Measurements from ENCODE around the gene TTLL5.

TTLL5 gene

GRCh38 chr14:75702616-75703261 is 41.7 kb downstream of the TTLL5 start:
- DNase-seq = no peak

GRCh38 chr14:75703467-75703866 is 42.4 kb downstream of the TTLL5 start:
- DNase-seq = no peak

GRCh38 chr14:75705014-75705413 is 44.0 kb downstream of the TTLL5 start:
- DNase-seq = no peak

DNA sequence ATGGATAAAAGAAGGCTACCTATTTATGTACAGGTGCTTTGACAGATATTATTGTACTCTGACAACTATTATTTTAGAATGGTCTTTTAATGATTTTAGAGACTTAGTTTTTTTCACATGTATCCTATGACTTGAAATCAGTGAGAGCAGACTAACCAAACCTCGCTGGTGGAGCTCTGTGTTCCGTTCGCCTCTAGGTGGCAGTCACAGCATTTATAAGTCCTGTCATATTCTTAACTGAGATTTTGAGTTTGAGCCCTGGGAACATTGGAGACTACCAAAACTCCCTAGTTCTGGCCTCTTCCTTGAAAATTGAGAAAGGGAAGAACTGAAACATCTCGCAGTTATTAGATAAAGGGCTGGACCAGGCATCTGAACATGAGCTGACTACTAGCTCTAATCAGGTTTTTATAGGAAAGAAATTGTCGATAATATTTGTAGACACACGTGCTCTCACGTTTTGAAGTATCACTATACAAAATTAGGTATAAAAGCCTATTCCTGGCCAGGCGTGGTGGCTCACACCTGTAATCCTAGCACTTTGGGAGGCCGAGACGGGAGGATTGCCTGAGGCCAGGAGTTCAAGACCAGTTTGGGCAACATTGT is 48.3 kb downstream of the TTLL5 start:
- DNase-seq = peak; percentile 41

DNA sequence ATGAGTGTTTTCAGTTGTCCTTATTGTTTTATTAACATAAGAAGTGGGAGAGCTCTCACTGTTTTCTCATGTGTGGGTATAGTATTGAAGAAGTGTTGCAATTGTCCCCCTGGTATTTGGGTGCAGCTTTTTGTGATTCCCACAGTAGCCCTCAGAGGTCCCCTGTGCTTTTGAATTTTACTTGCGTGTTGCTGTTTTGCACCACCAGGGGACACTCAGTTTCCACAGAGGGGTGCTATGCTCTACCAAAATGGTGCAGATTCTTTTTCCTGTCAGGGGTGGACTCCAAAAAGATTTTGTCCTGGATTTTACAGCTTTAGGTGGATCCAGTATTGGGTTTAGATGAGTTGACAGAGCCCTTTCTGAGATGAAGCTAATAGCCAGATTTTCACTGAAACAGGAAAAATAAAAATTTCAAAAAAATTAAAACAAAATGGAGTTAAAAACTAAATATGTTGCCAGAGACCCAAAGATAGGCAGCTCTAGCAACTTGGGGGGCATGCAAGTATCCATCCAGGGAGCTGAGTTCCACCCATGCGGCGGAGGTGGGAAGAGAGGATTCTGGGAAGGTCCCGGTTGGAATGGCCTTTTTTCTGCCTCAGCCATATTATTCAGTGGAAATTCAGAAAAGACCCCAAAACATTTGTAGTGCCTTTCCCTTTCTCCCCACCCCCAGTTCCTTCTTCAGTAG is 50.2 kb downstream of the TTLL5 start:
- DNase-seq = no peak

DNA sequence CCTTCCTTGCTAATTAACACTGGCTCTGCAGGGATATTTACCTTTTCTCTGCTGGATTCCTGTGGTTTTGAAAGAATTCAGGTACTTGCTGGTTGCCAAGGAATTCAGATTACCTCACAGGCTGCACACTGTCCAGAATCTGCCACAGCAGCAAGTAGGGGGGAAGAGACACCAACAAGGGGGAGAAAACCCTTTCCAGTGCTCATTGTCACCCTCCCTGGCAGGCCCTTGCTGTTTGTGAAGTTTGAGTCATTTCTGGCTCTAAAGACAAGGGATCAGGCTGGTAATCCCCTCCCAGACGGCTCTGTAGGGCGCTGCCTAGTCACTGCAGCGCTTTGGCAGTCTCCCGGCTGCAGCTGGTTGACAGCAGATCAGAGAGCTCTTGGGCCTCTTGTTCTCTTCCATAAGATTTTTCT is 50.8 kb downstream of the TTLL5 start:
- no peak for DNase-seq

DNA sequence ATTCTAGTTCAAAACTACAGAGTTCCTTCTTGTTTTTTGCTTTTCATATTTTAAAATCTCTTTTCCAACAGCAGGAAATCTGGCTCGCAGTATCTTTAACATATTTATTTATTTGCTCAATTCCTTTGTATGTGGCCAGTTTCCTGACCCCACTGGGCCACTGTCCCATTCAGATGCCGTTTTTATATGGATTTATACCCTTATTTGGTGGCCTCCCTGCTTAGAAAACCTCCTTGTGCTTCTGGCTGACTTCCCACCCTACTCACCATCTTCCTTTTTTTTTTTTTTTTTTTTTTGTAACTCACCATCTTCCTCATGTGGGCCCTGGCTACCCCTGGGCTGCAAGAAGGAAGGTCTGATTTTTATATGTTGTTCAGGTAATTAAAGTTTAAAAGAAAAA is 53.9 kb downstream of the TTLL5 start:
- no peak for DNase-seq

- no peak for DNase-seq
Measured at GRCh38 chr14:75715926-75716780, 55.1 kb downstream of the TTLL5 start.

DNA sequence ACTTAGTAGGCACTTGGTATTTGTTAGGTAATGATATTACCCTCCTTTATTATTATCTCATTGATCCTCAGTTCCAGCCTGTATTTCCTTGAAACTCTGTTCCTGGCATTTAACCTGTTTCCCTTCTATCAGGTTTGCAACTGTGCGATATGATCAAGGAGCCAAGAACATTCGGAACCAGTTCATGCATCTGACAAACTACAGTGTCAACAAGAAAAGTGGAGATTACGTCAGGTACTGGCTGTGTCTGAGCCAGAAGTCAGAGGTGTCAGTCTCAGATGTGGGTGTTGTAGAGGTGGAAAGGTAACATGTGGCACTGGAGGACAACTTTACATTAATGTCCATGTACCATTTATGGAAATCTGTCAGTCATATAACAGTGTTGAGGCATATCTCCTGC is 56.7 kb downstream of the TTLL5 start:
- no peak for DNase-seq

DNA sequence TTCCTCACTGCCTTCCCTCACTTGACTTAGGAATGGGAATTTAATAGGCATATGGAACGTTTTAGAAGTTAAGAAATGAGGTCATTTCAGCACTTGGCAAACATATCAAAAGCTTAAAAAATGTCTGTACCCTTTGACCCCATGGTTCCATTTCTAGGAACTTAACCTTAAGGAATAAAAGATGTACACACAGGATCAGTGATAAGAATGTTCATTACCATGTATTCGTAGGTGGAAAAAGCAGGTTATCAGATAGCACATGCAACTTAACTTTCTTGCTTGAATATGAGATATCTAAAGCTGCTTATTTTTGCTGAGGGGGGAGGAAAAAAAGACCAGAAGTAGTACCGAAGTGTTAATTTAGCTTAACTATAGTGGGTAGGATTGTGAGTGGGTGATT is 57.2 kb downstream of the TTLL5 start:
- no peak for DNase-seq

DNA sequence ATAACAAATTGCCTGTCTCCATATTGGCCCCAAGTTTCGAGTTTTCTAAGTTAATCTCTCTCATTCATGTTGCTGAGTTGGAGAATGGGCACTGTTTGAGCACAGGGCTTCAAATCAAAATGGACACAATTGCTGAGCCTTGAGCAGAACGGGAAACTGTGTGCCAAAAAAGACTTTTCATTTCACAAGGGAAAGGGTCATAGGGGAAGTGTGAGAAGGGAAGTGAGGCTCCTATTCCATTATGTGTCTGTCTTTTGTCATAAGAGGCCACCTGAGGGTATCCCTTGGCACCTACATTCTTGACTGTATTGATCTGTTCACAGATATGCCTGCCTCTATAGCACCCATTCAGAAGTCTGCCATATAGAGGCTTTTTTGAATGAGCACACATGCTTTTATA is 59.1 kb downstream of the TTLL5 start:
- DNase-seq = no peak

DNA sequence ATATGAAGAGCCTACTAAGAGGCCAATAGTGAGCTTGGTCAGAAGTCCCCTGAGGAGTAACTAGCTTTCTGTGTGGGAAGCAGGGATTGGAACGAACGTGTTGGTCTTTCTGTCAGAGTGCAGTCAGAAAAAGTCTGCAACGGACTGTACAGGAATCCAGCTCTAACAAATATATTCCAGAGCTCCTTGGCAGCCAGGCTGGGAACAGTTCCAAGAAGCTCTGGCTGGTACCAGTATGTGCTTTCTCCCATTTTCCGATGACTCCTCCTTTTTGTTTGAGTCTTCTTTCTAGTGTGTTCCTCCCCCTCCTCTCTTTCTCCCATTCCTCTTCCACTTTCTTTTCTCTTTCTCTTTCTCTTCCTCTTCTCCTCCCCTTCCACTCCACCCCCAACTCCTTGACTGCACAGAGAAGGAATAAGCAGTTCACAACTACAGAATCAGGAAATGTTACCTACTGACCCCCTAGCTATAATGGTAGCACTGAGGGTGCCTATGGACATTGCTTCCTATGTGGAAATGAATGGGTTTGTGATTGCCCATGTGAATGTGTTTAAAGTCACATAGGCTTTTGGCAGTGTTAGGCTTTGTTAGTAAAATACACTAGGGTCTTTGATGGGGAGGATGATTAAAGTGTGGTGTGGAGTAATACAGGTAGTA is 59.9 kb downstream of the TTLL5 start:
- DNase-seq = no peak

DNA sequence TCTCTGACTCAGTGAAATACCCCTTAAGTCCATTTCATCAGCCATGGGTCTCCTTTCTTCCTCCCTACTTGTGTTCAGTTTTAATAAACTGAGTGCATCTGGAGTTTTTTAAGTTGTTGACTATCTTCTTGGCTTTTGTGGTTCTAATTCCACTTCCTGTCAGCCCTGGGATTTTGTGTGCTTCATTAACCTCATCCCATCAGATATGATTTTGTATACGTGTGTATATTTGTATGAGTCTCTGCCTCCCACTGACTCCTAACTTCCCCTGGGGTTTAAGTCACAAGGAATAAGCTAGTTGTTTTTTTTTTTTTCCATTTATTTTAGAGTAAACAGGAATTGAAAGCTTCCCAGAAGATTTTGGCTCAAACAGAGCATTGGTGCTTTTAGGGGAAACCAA is 62.7 kb downstream of the TTLL5 start:
- DNase-seq = no peak

DNA sequence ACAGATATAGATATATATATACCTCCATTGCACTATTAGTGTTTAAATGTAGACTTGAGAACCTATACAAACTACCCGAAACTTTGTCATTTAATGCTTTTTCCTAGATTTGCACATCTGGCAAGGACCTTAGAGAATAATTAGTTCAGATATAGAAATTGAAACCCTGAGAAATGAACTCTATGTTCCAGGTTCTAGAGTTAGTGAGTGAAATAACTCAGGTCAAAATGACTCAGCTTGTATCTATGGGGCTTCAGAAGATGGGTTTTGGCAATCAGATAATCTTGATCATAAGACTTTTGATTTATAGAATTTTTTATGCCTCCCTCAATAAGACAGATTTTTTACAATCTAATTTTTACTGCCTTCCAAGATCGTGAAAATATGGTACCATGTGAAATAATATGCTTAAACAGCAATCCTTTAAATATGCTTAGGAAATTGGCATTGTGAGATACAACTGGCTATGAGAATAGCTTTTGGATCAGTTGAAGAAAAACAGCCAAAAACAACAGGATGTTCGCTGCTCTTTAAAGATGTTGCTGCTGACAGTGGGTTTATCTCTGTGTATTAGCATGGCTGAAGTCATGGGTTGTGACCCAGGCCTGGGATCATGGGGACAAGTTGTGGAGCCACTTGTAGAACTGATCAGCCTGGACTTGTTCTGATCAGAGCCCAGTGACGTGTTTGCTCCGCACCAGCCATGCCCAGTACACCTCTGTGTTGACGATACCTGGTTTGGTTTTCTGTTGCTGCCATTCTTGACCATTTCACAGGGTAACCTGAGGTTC is 63.6 kb downstream of the TTLL5 start:
- DNase-seq = no peak

DNA sequence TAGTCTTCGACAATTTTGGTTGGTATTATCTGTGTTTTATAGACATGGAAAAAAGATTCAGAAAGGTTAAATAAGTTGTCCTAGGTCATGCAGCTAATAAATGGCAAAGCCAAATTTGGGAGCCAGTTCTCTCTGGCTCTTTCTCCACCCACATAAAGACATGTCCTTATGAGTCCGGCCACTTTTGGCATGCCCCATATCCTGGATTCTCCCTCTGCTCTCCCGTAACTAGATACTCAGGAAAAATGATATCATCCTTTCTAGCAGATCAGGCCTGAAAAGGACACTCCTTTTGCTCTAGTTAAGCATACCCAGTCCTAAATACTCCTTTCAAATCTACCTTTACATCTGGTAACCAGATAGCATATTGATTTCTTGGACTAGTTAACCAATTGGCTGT is 64.4 kb downstream of the TTLL5 start:
- no peak for DNase-seq

DNA sequence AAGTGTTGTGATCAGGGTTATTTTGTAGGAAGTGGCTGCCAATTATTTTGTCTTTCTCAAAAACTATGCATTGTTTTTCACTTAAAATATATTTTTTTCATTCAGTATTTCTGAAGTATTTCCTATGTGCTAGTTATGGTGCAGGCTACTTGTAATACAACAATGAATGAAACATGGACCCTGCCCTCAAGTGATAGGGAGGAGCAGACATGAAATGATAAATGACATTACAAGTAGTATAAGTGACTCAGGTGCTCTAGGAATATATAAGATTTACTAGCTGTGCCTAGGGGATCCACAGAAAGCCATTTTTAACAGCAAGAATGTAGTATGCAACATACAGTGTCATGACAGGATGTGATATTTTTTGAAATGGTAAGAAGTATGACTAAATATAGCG is 65.3 kb downstream of the TTLL5 start:
- DNase-seq = no peak

DNA sequence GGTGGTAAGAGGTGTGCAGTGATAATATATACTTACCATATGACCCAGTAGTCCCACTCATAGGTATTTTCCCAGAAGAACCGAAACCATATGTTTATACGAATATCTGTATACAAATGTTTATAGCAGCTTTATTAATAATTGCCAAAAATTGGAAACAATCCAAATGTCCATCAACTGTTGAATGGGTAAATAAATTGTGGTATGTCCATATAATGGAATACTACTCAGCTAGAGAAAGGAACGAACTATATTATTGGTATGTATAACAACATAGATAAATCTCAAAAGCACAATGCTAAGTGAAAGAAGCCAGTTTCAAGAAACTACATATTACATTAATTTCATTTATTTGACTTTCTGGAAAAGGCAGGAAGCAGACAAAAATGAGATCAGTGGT is 66.1 kb downstream of the TTLL5 start:
- no peak for DNase-seq

DNA sequence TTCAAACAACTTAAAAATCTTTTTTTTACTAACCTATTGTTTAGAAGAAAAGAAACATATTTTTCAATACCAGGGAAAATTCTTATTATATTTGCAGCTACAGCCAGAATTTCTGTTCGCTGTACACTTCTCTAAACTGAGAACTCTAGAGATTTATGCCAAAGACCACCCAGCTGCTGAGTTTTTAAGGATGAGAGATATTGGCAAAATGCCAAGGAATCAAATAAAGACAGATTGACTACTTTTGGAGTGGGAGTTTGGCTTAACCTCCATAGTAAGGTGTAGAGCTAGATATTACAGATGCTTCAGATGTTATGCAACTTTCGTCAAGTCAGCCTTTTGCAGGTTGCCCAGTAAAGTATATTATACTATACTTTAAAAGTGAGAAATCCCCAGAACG is 71.8 kb downstream of the TTLL5 start:
- peak; percentile 22 for DNase-seq

- DNase-seq = no peak
Measured at GRCh38 chr14:75734854-75735253, 73.8 kb downstream of the TTLL5 start.

DNA sequence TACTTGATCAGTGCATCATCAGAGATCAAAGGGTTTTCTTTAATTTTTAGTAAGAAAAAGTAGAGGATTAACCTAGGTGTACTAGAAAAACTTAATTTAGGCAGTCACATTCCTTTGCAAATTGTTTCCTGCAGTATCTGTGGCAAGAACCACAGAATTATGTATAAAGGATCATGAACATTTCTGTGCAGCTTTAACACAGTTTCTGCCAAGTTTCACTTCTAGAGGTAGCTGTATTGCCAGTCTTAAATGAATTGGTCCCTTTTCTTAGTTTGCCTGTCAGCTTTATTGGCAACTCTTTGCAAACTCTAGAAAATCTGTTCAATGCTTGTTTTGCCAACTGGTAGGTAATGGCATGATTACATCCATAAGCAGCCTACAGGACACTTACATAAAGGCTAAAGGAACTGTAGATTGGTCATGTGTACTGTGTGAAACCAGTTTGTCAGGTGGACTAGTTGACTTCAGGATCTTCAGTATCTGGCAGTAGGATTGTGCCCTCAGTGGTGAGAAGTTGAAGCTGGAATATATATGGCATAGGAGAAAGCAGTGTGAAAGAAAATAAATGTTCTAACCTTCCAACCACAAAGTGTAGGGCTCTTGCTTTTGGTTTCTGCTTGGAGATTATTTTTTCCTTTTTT is 75.9 kb downstream of the TTLL5 start:
- no peak for DNase-seq

- DNase-seq = no peak
Measured at GRCh38 chr14:75738192-75738591, 77.1 kb downstream of the TTLL5 start.

DNA sequence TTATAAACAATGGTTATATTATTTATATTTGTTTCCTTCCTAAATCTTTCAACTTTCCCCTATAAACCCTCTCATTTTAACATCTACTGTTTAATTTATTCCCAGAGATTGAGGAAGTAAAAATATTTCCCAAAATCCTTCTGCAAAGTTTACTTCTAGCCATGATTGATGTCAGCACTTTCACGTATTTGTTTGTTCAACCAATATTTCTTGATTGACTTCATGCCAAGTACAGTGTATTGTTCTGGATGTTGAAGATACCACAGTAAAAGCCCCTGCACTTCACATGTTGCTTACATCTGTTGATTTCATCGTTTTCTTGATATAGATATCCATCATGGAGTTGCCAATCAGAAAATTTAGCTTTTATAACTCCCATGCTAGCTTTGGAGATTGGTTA is 81.8 kb downstream of the TTLL5 start:
- DNase-seq = no peak

Data from NCI-H524 treated with DMSO at 0.1 percent for 48 hours (cell line).